Stimulated activated CD4-positive, alpha-beta T cell treated with anti-CD3 and anti-CD28 coated beads, Interleukin-12 subunit alpha, Interleukin-12 subunit beta, amount 100 ng/mL, for 4 hours (primary cell): Measurements from ENCODE around the gene SENP5.
"Not testable (repeated sequence)": the region's sequence is repeated elsewhere in the genome, so short reads cannot be mapped to it uniquely, and the experiment has no call there.

Experiments used
- DNase-seq: peaks from one replicate; pipeline ENCODE4 v3.0.0-alpha.2; 2020

The SENP5 gene

DNA sequence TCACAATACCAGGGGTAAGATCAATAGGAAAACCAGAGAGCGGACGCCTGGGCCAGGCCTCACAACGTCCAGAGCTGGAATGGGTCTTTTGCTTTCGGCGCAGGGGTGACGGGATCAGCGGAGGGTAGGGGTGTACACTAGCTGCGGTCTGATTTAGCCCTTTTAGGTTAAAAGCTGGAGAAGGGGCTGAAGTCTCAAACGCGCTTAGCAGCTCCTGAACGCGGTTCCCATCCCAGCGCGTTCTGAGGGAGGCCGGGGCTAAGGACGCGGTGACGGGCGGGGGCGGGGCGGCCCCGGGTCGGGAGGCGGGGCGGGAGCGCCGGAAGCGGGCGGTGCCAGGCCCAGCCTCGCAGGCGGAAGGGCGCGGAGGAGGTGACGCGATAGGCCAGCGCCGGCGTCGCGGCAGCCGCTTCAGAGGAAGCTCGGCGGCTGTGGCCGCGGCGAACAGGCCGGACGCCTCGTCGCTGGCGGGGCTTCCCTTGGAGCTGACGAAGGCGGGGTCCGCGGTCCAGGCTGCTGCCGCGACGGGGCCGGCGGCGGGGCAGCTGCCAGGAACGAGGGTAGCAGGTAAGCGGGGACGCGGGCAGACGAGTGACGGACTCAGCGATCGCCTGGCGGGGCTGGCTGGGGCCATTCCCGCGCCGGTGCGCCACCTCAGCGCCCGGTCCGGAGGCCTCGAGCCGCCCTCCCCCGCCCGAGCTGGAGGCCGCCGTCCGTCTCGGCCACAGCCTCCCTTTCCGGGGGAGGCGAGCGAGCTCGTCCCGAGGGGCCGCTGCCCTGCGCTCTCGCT lies at the start of gene SENP5:
SENP5 (plus strand) TSS at position 414 of the 790 bp plus-strand sequence. CDS start 17,262 bp downstream, outside the sequence.
- DNase-seq: peak; percentile 90

- no peak for DNase-seq
Observed at GRCh38 chr3:196821806-196822355, 45.8 kb upstream of the SENP5 start.

- DNase-seq: not testable (repeated sequence)
Observed at GRCh38 chr3:196829651-196830050, 38.1 kb upstream of the SENP5 start.

DNA sequence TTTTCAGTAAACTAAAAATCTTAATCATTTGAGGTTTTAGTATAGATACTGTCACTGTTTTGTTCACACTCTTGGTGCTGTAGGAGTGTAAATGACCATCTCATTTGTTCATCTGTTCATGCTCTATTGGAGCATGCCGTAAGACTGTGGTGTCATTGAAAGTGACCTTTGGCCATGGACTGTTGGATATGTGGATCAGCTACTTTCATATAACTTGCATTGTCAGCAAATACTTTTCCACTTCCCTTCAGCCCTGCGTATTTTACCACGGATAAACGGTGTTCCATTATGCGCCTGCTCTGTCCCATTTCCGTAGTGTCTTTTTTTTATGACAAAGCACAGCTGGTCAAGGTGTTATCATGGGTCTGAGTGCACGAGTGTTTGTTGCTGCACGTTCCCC lies 32.6 kb upstream of the SENP5 start:
- no peak for DNase-seq

- not testable (repeated sequence) for DNase-seq
Observed at GRCh38 chr3:196836626-196837025, 31.1 kb upstream of the SENP5 start.

DNA sequence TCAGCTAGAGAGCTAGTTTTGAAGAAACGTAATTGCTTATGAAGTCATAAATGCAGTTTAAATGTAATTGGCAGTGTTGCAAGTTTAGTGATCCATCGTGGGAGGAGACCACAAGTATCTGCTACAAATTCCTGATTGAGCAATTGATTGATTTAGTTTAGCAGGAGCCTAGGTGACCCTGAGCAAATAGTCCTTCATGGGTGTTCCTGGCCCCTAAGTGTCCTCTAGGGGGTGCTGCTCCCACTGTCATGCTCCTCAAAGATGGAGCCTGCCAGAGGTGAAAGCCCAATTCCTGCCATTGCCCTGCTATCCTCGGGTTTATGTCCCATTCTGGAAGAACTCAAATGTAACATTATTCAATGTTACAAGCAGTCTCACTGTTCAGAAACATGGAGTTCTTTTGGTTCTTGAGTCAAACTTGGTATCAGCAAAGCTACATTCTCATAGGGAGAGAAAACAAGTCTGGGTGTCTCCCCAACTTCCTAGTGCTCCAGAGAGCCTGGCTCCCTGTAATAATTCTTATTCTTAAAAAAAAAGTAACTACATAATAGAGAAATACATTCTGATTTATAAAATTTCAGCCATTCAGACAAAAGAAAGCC lies 29.8 kb upstream of the SENP5 start:
- DNase-seq: peak; percentile 63

GRCh38 chr3:196839351-196839750 lies 28.4 kb upstream of the SENP5 start:
- not testable (repeated sequence) for DNase-seq

GRCh38 chr3:196842567-196843434 lies 24.9 kb upstream of the SENP5 start:
- no peak for DNase-seq

DNA sequence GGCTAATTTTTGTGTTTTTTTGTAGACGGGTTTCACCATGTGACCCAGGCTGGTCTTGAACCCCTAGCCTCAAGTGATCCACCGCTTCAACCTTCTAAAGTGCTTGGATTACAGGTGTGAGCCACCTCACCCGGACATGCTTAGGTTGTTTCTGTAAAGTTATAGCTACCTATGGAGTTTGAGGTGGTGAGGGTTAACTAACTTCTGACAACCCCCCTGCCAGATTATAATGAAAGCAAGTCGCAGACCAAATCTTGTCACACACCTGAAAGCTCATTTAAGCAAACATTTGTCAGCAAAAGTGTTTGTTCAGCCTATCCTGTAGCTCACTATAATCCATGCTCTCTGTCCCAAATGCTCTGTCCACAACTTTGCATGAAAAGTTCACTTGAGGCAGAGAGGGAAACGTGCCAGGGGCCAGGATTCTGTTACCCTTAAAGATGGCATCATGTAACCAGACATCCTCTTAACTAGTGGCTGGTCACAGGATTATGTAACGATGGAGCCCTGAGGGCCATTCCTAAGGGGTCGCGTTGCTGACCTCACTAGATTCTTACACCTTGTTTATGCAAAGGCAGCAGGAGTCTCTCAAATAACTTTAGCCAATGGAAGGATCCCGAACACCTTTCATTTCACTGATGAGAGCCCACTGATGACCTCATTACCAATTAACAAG lies 24.1 kb upstream of the SENP5 start:
- no peak for DNase-seq

DNA sequence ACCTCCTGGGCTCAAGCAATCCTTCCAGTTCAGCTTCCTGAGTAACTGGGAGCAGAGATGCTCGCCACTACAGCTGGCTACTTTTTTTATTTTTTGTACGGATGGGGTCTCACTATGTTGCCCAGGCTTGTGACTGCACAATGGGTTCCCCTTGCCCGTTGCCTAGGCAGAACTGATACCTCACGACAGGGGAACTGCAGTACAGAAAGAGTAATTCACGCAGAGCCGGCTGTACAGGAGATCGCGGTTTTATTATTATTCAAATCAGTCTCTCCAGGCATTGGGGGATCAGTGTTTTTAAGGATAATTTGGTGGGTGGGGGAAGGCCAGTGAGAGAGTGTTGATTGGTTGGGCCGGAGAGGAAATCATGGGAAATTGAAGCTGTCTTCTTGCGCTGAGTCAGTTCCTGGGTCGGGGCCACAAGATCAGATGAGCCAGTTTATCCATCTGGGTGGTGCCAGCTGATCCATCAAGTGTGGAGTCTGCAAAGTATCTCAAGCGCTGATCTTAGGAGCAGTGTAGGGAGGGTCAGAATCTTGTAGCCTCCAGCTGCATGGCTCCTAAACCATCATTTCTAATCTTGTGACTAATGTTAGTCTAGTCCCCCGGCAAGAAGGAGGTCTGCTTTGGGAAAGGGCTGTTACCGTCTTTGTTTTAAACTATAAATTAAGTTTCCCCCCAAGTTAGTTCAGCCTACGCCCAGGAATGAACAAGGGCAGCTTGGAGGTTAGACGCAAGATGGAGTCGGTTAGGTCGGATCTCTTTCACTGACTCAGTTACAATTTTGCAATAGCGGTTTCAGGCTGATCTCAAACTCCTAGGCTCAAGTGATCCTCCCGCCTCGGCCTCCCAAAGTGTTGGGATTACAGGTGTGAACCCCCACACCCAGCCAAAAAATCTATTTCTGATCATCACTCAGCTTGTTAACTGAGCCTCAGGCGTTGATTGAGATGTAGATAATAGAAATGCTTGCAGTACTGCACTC lies 23.2 kb upstream of the SENP5 start:
- DNase-seq: not testable (repeated sequence)

DNA sequence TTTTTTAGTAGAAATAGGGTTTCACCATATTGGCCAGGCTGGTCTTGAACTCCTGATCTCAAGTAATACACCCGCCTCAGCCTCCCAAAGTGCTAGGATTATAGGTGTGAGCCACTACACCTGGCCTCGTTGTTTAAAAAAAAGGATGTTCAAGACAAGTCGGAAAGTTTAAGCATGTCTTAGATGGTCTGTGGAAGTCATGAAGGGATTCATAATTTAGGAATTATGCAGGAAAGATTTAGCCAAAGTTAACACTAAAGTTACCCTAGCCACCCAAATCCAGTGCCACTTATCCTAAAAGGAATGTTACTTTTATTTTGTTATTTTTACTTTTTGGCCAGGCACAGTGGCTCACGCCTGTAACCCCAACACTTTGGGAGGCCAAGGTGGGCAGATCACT lies 19.3 kb upstream of the SENP5 start:
- DNase-seq: not testable (repeated sequence)

DNA sequence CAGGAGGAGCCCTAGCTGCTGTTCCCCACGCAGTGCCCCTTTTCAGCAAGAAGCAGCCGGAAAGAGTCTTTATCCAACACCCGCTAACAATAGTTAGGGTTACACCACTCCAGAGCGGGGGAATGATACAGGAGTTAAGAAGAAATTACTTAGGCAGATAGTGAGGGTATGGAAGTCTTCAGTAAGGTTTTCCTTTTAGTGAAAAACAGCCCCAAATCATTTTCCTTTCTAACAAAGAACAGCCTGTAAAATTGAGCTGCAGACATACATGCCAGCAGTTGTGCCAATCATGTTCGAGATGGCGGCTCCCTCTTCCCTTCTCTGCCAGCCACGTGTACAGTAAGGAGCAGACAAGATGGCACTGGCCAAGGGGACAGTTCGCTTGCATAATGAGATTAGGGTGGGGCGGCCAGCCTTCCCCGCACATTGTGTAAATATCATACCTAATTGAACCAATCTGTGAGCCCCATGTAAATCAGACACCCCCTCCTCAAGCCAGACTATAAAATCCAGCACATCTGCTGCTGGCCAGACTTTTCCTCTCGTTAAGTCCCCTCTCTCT lies 18.5 kb upstream of the SENP5 start:
- DNase-seq: no peak

GRCh38 chr3:196863000-196863399 lies 4.7 kb upstream of the SENP5 start:
- not testable (repeated sequence) for DNase-seq

- DNase-seq: no peak
Observed at GRCh38 chr3:196867155-196867506, 589 bp upstream of the SENP5 start.

GRCh38 chr3:196868297-196868661 lies 559 bp downstream of the SENP5 start:
- DNase-seq: peak; percentile 6

DNA sequence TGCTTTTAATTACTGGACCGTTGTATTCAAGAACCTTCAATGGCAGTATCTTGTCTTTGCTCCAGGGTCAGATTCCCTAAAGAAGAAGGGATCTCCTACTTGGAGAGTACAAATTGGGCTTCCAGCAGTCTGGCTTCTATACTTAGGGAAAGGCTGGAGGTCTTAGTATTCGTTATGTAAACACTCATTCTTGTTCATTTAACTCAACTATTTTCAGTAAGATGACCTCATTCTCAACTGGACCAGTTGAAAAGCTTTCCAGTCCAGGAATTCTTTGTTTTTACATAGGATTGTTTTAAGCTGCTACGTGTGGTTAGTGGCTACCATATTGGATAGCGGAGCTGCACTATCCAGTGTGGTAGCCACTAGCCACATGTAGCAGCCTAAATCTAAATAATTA lies 4.6 kb downstream of the SENP5 start:
- DNase-seq: no peak

DNA sequence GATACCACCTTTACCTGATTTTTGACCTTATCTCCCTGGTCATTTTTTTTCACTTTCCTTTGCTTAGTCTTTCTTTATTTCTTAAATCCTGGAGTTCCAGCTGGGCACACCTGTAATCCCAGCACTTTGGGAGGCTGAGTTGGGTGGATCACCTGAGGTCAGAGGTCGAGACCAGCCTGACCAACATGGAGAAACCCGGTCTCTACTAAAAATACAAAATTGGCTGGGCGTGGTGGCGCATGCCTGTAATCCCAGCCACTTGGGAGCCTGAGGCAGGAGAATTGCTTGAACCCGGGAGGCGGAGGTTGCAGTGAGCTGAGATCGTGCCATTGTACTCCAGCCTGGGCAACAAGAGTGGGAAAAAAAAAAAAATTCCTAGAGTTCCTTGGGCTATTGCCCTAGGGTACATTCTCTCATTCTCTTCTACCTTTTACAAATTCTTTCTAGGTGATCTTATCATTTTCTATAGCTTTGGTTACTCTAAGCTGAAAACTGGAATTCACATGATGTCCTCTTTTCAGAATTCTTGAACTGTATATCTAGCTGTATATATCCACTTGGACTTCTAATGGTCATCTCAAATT lies 6.9 kb downstream of the SENP5 start:
- DNase-seq: not testable (repeated sequence)

- DNase-seq: no peak
Observed at GRCh38 chr3:196875258-196875657, 7.5 kb downstream of the SENP5 start.

- DNase-seq: no peak
Observed at GRCh38 chr3:196883361-196883760, 15.6 kb downstream of the SENP5 start.

- no peak for DNase-seq
Observed at GRCh38 chr3:196886144-196886543, 18.4 kb downstream of the SENP5 start.
